Endothelial cell (in vitro differentiated cells): ENCODE results near the gene CLDN9. TPM values are rescaled to one million over a fixed set of nuclear protein-coding genes. Genes with fewer than 3 reads are reported as not detected.
"Not testable (repeated sequence)": the region's sequence is repeated elsewhere in the genome, so short reads cannot be mapped to it uniquely, and the experiment has no call there.

Experiments
- DNase-seq: peaks from one replicate; pipeline ENCODE4 v3.0.0; 2021; ENCODE audit warnings: low spot score
- H3K27ac Mint-ChIP-seq: one replicate; pipeline ENCODE4 v1.8.0; 2021; ENCODE audit warnings: mixed read lengths, inconsistent platforms; ENCODE audit not compliant: unreplicated experiment
- H3K27me3 Mint-ChIP-seq: one replicate; pipeline ENCODE4 v1.8.0; 2021; ENCODE audit warnings: mild to moderate bottlenecking, moderate library complexity, mixed read lengths, inconsistent platforms; ENCODE audit not compliant: unreplicated experiment
- H3K36me3 Mint-ChIP-seq: one replicate; pipeline ENCODE4 v1.8.0; 2021; ENCODE audit warnings: mild to moderate bottlenecking, low read depth, mixed read lengths, inconsistent platforms; ENCODE audit not compliant: unreplicated experiment
- H3K4me1 Mint-ChIP-seq: one replicate; pipeline ENCODE4 v1.8.0; 2021; ENCODE audit warnings: mild to moderate bottlenecking, mixed read lengths, inconsistent platforms; ENCODE audit not compliant: unreplicated experiment
- H3K4me3 Mint-ChIP-seq: one replicate; pipeline ENCODE4 v1.8.0; 2021; ENCODE audit warnings: mild to moderate bottlenecking, mixed read lengths, inconsistent platforms; ENCODE audit not compliant: unreplicated experiment
- H3K9me3 Mint-ChIP-seq: one replicate; pipeline ENCODE4 v1.8.0; 2021; ENCODE audit warnings: mixed read lengths, inconsistent platforms; ENCODE audit not compliant: unreplicated experiment
- CTCF ChIP-seq: fragments of 200-600 bp; sonication (generic); IDR thresholded peaks from one replicate; pipeline ENCODE4 v1.5.0; 2021; ENCODE audit warnings: antibody characterized with exemption; ENCODE audit not compliant: unreplicated experiment
- total RNA-seq: library from RNA; stranded (reverse); fragmentation: NEBNext Ultra II Directional; extraction: Animal tissue kit (Norgen Biotek cat#: 25700); gene quantifications from one replicate; pipeline ENCODE4 v1.2.1, GENCODE V29; 2021; ENCODE audit not compliant: unreplicated experiment

The CLDN9 gene
- total RNA-seq, 1 donor from 2014 or later = not detected

- no peak for TF ChIP-seq CTCF
- Mint-ChIP-seq H3K27ac (no peak overlapping the region), H3K27me3 (peaks cover 18% of the 10 kb centered on the region), H3K4me1 (peaks cover 7% of the 10 kb centered on the region), H3K9me3 (no peaks in the 10 kb centered on the region), H3K4me3 (no peak overlapping the region), H3K36me3 (peaks cover 28% of the 10 kb centered on the region)
- DNase-seq = no peak
Measured at GRCh38 chr16:3051494-3051893, 38.8 kb downstream of the CLDN9 start.

GRCh38 chr16:3052571-3053329, 40.0 kb downstream of the CLDN9 start:
- DNase-seq, H3K9me3 Mint-ChIP-seq, H3K27ac Mint-ChIP-seq, H3K4me3 Mint-ChIP-seq: not testable (repeated sequence)
- H3K27me3 Mint-ChIP-seq = peaks cover 17% of the 10 kb centered on the region
- H3K4me1 Mint-ChIP-seq = peaks cover 10% of the 10 kb centered on the region
- peaks cover 32% of the 10 kb centered on the region for H3K36me3 Mint-ChIP-seq

GRCh38 chr16:3053330-3053710, 40.6 kb downstream of the CLDN9 start:
- DNase-seq, H3K9me3 Mint-ChIP-seq, H3K4me3 Mint-ChIP-seq, H3K27ac Mint-ChIP-seq: not testable (repeated sequence)
- Mint-ChIP-seq H3K4me1 (peaks cover 10% of the 10 kb centered on the region), H3K36me3 (peaks cover 32% of the 10 kb centered on the region), H3K27me3 (peaks cover 14% of the 10 kb centered on the region)

- no peak for DNase-seq
- Mint-ChIP-seq H3K4me3 (peak overlapping the region; percentile 57), H3K9me3 (no peaks in the 10 kb centered on the region), H3K4me1 (peaks cover 17% of the 10 kb centered on the region), H3K36me3 (peaks cover 32% of the 10 kb centered on the region), H3K27me3 (peaks cover 12% of the 10 kb centered on the region), H3K27ac (no peak overlapping the region)
- TF ChIP-seq CTCF = no peak
Measured at GRCh38 chr16:3054965-3055733, 42.4 kb downstream of the CLDN9 start.

GRCh38 chr16:3055734-3056115, 43.0 kb downstream of the CLDN9 start:
- H3K27me3 Mint-ChIP-seq = peaks cover 14% of the 10 kb centered on the region
- H3K4me3 Mint-ChIP-seq, DNase-seq, H3K9me3 Mint-ChIP-seq, H3K27ac Mint-ChIP-seq: not testable (repeated sequence)
- peaks cover 32% of the 10 kb centered on the region for H3K36me3 Mint-ChIP-seq
- H3K4me1 Mint-ChIP-seq = peaks cover 20% of the 10 kb centered on the region

GRCh38 chr16:3056336-3057180, 43.8 kb downstream of the CLDN9 start:
- no peak for TF ChIP-seq CTCF
- Mint-ChIP-seq H3K4me3 (no peak overlapping the region), H3K9me3 (no peaks in the 10 kb centered on the region), H3K27ac (no peak overlapping the region), H3K27me3 (peaks cover 15% of the 10 kb centered on the region), H3K36me3 (peaks cover 25% of the 10 kb centered on the region), H3K4me1 (peaks cover 20% of the 10 kb centered on the region)
- no peak for DNase-seq
